B cell (primary cell): ENCODE results near the gene MARK2.

Experiments
- EZH2 ChIP-seq: IDR thresholded peaks from 2 replicates; pipeline ENCODE4 v1.6.1; 2012; ENCODE audit warnings: borderline replicate concordance, low read depth, mild to moderate bottlenecking, moderate library complexity, low read length; ENCODE audit not compliant: insufficient read depth, poor library complexity, severe bottlenecking
- TF ChIP-seq, protein P1 (sequence below): fragments of 200-600 bp; IDR thresholded peaks from one replicate; pipeline ENCODE4 v1.8.0; 2022; ENCODE audit warnings: antibody characterized with exemption, mild to moderate bottlenecking

DNA sequence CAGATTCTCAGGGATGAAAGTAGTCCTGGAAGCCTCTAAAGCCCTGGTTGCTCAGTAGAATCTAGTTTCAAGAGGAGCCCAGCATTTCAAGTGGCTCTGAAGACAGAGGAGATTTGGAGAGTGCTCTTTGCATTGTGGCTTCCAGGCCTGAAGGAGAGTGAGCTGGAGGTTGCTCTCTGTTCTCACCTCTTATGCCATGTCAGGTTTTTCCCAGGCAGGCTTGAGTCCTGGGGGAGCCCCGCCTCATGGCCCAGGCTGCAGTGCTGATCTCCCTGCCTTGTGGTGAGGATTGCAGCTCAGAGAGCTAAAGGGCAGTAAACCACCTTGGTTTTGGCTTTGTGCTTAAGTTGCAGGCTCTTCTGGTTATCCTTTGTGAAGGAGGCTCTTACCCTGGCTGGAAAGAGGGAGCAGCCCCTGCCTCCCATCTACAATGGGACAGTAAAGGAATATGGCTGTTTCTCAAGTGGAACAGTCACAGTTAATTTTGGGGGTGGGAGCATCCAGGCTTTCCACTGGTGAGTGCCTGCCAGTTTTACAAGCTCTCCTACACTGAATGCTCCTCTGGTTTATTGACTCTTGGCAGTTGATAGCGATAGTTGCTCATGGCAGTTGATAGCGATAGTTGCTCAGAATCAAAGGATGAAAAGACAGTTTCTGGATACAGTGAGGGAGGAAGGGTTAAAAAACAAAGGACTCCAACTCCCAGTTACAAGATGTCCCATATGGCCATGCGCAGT is 45.5 kb downstream of the MARK2 start:
- TF ChIP-seq, protein P1, sequence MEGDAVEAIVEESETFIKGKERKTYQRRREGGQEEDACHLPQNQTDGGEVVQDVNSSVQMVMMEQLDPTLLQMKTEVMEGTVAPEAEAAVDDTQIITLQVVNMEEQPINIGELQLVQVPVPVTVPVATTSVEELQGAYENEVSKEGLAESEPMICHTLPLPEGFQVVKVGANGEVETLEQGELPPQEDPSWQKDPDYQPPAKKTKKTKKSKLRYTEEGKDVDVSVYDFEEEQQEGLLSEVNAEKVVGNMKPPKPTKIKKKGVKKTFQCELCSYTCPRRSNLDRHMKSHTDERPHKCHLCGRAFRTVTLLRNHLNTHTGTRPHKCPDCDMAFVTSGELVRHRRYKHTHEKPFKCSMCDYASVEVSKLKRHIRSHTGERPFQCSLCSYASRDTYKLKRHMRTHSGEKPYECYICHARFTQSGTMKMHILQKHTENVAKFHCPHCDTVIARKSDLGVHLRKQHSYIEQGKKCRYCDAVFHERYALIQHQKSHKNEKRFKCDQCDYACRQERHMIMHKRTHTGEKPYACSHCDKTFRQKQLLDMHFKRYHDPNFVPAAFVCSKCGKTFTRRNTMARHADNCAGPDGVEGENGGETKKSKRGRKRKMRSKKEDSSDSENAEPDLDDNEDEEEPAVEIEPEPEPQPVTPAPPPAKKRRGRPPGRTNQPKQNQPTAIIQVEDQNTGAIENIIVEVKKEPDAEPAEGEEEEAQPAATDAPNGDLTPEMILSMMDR: no peak
- no peak for TF ChIP-seq EZH2
